H9 (cell line): ENCODE data around the gene GAK. TPM values are rescaled to one million over a fixed set of nuclear protein-coding genes. Genes with fewer than 3 reads are reported as not detected.

Source experiments
- DNase-seq: peaks from one replicate; pipeline ENCODE4 v3.0.0-alpha.2; 2017
- H2AFZ ChIP-seq: one replicate; pipeline ENCODE4 v1.6.1; 2013; ENCODE audit warnings: mild to moderate bottlenecking, low read length, control low read depth, moderate library complexity
- H2AK5ac ChIP-seq: 2 replicates; pipeline ENCODE4 v1.6.1; 2013; ENCODE audit warnings: low read length, control low read depth, mixed read lengths; ENCODE audit not compliant: insufficient read length
- H2BK120ac ChIP-seq: one replicate; pipeline ENCODE4 v1.6.1; 2013; ENCODE audit warnings: low read depth, mild to moderate bottlenecking, low read length, control low read depth, inconsistent platforms; ENCODE audit not compliant: poor library complexity, severe bottlenecking
- H2BK12ac ChIP-seq: 2 replicates; pipeline ENCODE4 v1.6.1; 2013; ENCODE audit warnings: low read length, control low read depth, mixed read lengths, low read depth; ENCODE audit not compliant: insufficient read length
- H2BK15ac ChIP-seq: 2 replicates; pipeline ENCODE4 v1.6.1; 2013; ENCODE audit warnings: low read depth, low read length, control low read depth
- H2BK20ac ChIP-seq: one replicate; pipeline ENCODE4 v1.6.1; 2013; ENCODE audit warnings: low read depth, mild to moderate bottlenecking, low read length, control low read depth, inconsistent platforms; ENCODE audit not compliant: poor library complexity, severe bottlenecking
- H2BK5ac ChIP-seq: 2 replicates; pipeline ENCODE4 v1.6.1; 2013; ENCODE audit warnings: low read length, control low read depth, mixed read lengths; ENCODE audit not compliant: insufficient read length
- H3K14ac ChIP-seq: 2 replicates; pipeline ENCODE4 v1.6.1; 2013; ENCODE audit warnings: low read length, control low read depth; ENCODE audit not compliant: insufficient read depth
- H3K18ac ChIP-seq: 2 replicates; pipeline ENCODE4 v1.6.1; 2013; ENCODE audit warnings: low read depth, mild to moderate bottlenecking, mixed read lengths, low read length, control low read depth; ENCODE audit not compliant: insufficient read length
- H3K23ac ChIP-seq: 2 replicates; pipeline ENCODE4 v1.6.1; 2013; ENCODE audit warnings: low read length, control low read depth, mixed read lengths, low read depth; ENCODE audit not compliant: insufficient read length
- H3K23me2 ChIP-seq: 2 replicates; pipeline ENCODE4 v1.6.1; 2013; ENCODE audit warnings: low read depth, mild to moderate bottlenecking, mixed read lengths, low read length, control low read depth; ENCODE audit not compliant: insufficient read length, poor library complexity, severe bottlenecking
- H3K27ac ChIP-seq: 2 replicates; pipeline ENCODE4 v1.5.1; 2013; ENCODE audit warnings: low read length, control low read depth, mixed read lengths, low read depth; ENCODE audit not compliant: insufficient read length
- H3K27me3 ChIP-seq: 2 replicates; pipeline ENCODE4 v1.6.1; 2013; ENCODE audit warnings: low read length, control low read depth, inconsistent platforms; ENCODE audit not compliant: insufficient read depth
- H3K4ac ChIP-seq: 2 replicates; pipeline ENCODE4 v1.6.1; 2013; ENCODE audit warnings: low read depth, mild to moderate bottlenecking, control low read depth, inconsistent platforms, low read length, moderate library complexity
- H3K4me1 ChIP-seq: 2 replicates; pipeline ENCODE4 v1.6.1; 2013; ENCODE audit warnings: low read length, control low read depth, inconsistent platforms; ENCODE audit not compliant: insufficient read depth
- H3K4me2 ChIP-seq: 2 replicates; pipeline ENCODE4 v1.6.1; 2013; ENCODE audit warnings: low read length, control low read depth, mixed read lengths; ENCODE audit not compliant: insufficient read length, insufficient read depth
- H3K56ac ChIP-seq: 2 replicates; pipeline ENCODE4 v1.6.1; 2013; ENCODE audit warnings: low read depth, mild to moderate bottlenecking, mixed read lengths, low read length, control low read depth; ENCODE audit not compliant: insufficient read length
- H3K79me1 ChIP-seq: 2 replicates; pipeline ENCODE4 v1.6.1; 2013; ENCODE audit warnings: low read depth, mild to moderate bottlenecking, moderate library complexity, low read length, control low read depth, inconsistent platforms; ENCODE audit not compliant: insufficient read depth, poor library complexity, severe bottlenecking
- H3K79me2 ChIP-seq: 2 replicates; pipeline ENCODE4 v1.6.1; 2013; ENCODE audit warnings: low read length, control low read depth, inconsistent platforms; ENCODE audit not compliant: insufficient read depth
- H3K9ac ChIP-seq: 2 replicates; pipeline ENCODE4 v1.6.1; 2013; ENCODE audit warnings: low read length, control low read depth, mixed read lengths; ENCODE audit not compliant: insufficient read length; ENCODE audit errors: extremely low read depth
- H3K9me3 ChIP-seq: one replicate; pipeline ENCODE4 v1.6.1; 2013; ENCODE audit warnings: low read depth, low read length, inconsistent platforms; ENCODE audit not compliant: control insufficient read depth
- H3T11ph ChIP-seq: one replicate; pipeline ENCODE4 v1.6.1; 2013; ENCODE audit warnings: mild to moderate bottlenecking, low read length, control low read depth, inconsistent platforms
- H4K20me1 ChIP-seq: one replicate; pipeline ENCODE4 v1.6.1; 2013; ENCODE audit not compliant: control insufficient read depth, insufficient read length, insufficient read depth
- H4K5ac ChIP-seq: 2 replicates; pipeline ENCODE4 v1.6.1; 2013; ENCODE audit warnings: low read depth, mild to moderate bottlenecking, mixed read lengths, low read length, control low read depth; ENCODE audit not compliant: insufficient read length
- H4K8ac ChIP-seq: replicated peaks from 2 replicates; pipeline ENCODE4 v1.6.1; 2013; ENCODE audit warnings: low read length, control low read depth, mixed read lengths, low read depth; ENCODE audit not compliant: insufficient read length
- H4K91ac ChIP-seq: 2 replicates; pipeline ENCODE4 v1.6.1; 2013; ENCODE audit warnings: low read depth, mild to moderate bottlenecking, moderate library complexity, mixed read lengths, low read length, control low read depth; ENCODE audit not compliant: insufficient read length
- H3K27ac Mint-ChIP-seq, 3 experiments: 2 replicates in 2 of 3; 3 replicates in 1 of 3; pipeline ENCODE4 v1.8.0; 2020 to 2021; ENCODE audit warnings: mixed read lengths in 3 of 3, mild to moderate bottlenecking in 1 of 3, moderate library complexity in 1 of 3
- H3K27me3 Mint-ChIP-seq: 2 replicates; pipeline ENCODE4 v1.8.0; 2021; ENCODE audit warnings: low read depth, mild to moderate bottlenecking, moderate library complexity, mixed read lengths
- H3K36me3 Mint-ChIP-seq, 3 experiments: 2 replicates in 2 of 3; 3 replicates in 1 of 3; pipeline ENCODE4 v1.8.0; 2020 to 2021; ENCODE audit warnings: low read depth in 3 of 3, mixed read lengths in 3 of 3; ENCODE audit not compliant: insufficient read depth in 1 of 3
- H3K4me1 Mint-ChIP-seq, 2 experiments: 2 replicates each; pipeline ENCODE4 v1.8.0; 2020; ENCODE audit warnings: mixed read lengths in 2 of 2
- H3K4me3 Mint-ChIP-seq, 2 experiments: 2 replicates in 1 of 2; 3 replicates in 1 of 2; pipeline ENCODE4 v1.8.0; 2020 to 2021; ENCODE audit warnings: mild to moderate bottlenecking in 2 of 2, mixed read lengths in 2 of 2, moderate library complexity in 1 of 2
- H3K9me3 Mint-ChIP-seq, 2 experiments: 2 replicates in 1 of 2; 3 replicates in 1 of 2; pipeline ENCODE4 v1.8.0; 2020; ENCODE audit warnings: mild to moderate bottlenecking in 2 of 2, mixed read lengths in 2 of 2, moderate library complexity in 1 of 2
- CTCF ChIP-seq: fragments of 200-600 bp; sonication (generic); conservative IDR thresholded peaks from 3 replicates; pipeline ENCODE4 v1.8.0; 2021; ENCODE audit warnings: antibody characterized with exemption, mild to moderate bottlenecking
- WGBS: extraction: QIAGEN DNeasy Blood & Tissue Kit; methylation state at CpG from one replicate; pipeline ENCODE4 v1.1.7; 2013; ENCODE audit warnings: missing lambda C conversion rate, low lambda C conversion rate, mixed read lengths; ENCODE audit not compliant: insufficient read length; ENCODE audit errors: extremely low coverage; 5-methylcytosine and 5-hydroxymethylcytosine counted together
- total RNA-seq: library from RNA; stranded (reverse); gene quantifications from 2 replicates; pipeline ENCODE4 v1.2.1, GENCODE V29; 2021

The GAK gene
- total RNA-seq, 1 experiment from 2014 or later = 80.7 TPM

GRCh38 chr4:877502-877901 is 54.6 kb downstream of the GAK start:
- Histone ChIP-seq H3K9ac (no peak overlapping the region), H3K4ac (no peak overlapping the region), H3K9me3 (no peaks in the 10 kb centered on the region), H4K5ac (no peak overlapping the region), H2AK5ac (no peak overlapping the region), H3T11ph (no peak overlapping the region), H2BK15ac (no peak overlapping the region), H2BK12ac (no peak overlapping the region), H2BK120ac (no peak overlapping the region), H3K23ac (no peak overlapping the region), H3K4me1 (no peaks in the 10 kb centered on the region), H2AFZ (no peak overlapping the region), H4K91ac (no peak overlapping the region), H2BK5ac (no peak overlapping the region), H2BK20ac (no peak overlapping the region), H4K20me1 (no peaks in the 10 kb centered on the region), H3K27me3 (no peaks in the 10 kb centered on the region), H3K4me2 (no peak overlapping the region), H3K79me1 (no peaks in the 10 kb centered on the region), H3K56ac (no peak overlapping the region), H3K23me2 (no peaks in the 10 kb centered on the region), H4K8ac (no peak overlapping the region), H3K18ac (no peak overlapping the region), H3K14ac (no peak overlapping the region), H3K27ac (no peak overlapping the region), H3K79me2 (no peaks in the 10 kb centered on the region)
- H3K27ac Mint-ChIP-seq = peak overlapping the region in 1 of 3 experiments; percentile 3; a peak in 1 of 7 replicates
- DNase-seq = no peak
- H3K4me1 Mint-ChIP-seq = no peaks in the 10 kb centered on the region
- WGBS = no CpG with 5 or more reads among the region's 25 CpGs
- no peaks in the 10 kb centered on the region for H3K27me3 Mint-ChIP-seq
- no peaks in the 10 kb centered on the region for H3K9me3 Mint-ChIP-seq
- no peak overlapping the region for H3K4me3 Mint-ChIP-seq
- peaks cover 0 to 62% (median 55%) of the 10 kb centered on the region in 3 experiments; a peak in 6 of 7 replicates for H3K36me3 Mint-ChIP-seq
- no peak for TF ChIP-seq CTCF
